Stimulated activated CD8-positive, alpha-beta memory T cell treated with anti-CD3 and anti-CD28 coated beads, Interleukin-2, amount 100 ng/mL, for 48 hours (primary cell): Measurements from ENCODE around the gene AMY1C.
"Not testable (repeated sequence)": the region's sequence is repeated elsewhere in the genome, so short reads cannot be mapped to it uniquely, and the experiment has no call there.

Experiments used
- DNase-seq, 2 donors: peaks; one replicate each; pipeline ENCODE4 v3.0.0-alpha.2; 2020; ENCODE audit warnings: low read depth in 2 of 2

The AMY1C gene

GRCh38 chr1:103749598-103749997, at the start of gene AMY1C:
Gene AMY1C (plus strand): TSS chr1:103749898. CDS start chr1:103750470, 572 bp downstream.
- not testable (repeated sequence) for DNase-seq

DNA sequence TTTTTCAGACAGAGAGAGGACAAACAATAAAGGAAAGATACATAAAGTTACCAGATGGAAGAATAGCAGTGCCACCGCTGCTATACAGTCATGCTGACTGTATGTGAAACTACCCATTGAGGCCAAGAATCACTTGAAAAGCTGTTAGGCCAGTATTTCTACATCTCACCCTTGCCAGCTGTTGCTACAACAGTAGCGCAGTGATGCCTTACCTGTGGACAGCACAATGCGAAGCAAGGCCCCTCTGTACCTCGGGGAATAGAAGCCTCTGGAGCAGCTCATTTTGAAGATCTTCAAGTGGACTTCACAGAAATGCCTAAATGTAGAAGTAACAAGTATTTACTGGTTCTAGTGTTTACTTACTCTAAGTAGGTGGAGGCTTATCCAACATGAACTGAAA, 49.0 kb upstream of the AMY1C start:
- DNase-seq, result not testable (repeated sequence)

DNA sequence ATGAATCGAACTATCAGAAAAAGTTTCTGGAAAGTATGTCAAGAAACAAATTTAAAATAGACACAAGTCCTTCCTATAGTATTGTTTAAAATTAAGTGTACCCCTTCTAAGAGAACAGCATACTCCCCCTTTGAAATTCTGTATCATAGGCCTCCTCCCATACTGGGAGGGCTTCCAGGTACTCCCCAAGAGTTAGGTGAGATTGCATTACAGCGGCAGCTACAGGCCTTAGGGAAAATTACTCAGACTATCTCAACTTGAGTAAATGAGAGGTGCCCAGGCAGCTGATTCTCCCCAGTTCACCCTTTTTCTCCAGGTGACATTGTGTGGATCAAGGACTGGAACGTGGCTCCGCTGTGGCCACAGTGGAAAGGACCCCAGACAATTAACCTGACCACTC, 48.4 kb upstream of the AMY1C start:
- not testable (repeated sequence) for DNase-seq

GRCh38 chr1:103707670-103708069, 42.0 kb upstream of the AMY1C start:
- not testable (repeated sequence) for DNase-seq

DNA sequence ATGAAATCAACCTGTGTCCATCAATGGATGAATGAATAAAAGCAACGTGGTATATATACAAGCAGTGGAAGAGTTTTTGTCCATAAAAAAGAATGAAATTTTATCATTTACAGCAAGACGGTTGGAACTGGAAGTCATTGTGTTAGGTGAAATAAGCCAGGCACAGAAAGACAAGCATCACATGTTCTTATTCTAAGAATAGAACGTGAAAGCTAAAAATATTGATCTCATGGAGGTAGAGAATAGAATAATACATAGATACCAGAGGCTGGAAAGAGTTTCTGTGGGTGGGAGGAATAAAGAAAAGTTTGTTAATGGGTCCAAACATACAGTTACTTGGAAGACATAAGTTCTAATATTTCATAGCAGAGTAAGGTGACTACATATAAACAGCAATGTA, 39.3 kb upstream of the AMY1C start:
- not testable (repeated sequence) for DNase-seq

GRCh38 chr1:103717404-103717803, 32.3 kb upstream of the AMY1C start:
- DNase-seq, result not testable (repeated sequence)

- DNase-seq, result not testable (repeated sequence)
Observed at GRCh38 chr1:103721473-103721872, 28.2 kb upstream of the AMY1C start.

GRCh38 chr1:103735334-103735733, 14.4 kb upstream of the AMY1C start:
- DNase-seq, result not testable (repeated sequence)

DNA sequence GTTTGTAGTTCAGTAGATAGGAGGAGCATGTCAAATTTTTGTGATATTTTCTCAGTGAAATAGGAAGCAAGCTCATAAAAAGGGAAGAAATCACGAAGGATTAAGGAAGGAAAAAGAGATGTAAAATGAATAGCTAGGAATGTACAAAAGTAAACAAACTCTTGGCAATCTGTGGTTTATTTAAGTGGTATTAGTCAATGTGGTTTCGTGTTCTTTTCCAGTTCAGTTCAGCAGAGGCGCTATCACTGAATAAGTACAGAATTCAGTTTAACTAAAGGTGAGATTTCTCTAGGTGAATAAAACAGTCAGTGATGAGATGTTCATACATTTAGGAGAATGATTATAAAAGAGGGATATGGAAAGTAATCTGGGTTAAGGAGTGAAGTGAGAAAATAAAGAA, 11.7 kb upstream of the AMY1C start:
- DNase-seq, result not testable (repeated sequence)

- not testable (repeated sequence) for DNase-seq
Observed at GRCh38 chr1:103744449-103744848, 5.2 kb upstream of the AMY1C start.

- not testable (repeated sequence) for DNase-seq
Observed at GRCh38 chr1:103745040-103745439, 4.7 kb upstream of the AMY1C start.

GRCh38 chr1:103748273-103748672, 1.4 kb upstream of the AMY1C start:
- DNase-seq, result not testable (repeated sequence)

DNA sequence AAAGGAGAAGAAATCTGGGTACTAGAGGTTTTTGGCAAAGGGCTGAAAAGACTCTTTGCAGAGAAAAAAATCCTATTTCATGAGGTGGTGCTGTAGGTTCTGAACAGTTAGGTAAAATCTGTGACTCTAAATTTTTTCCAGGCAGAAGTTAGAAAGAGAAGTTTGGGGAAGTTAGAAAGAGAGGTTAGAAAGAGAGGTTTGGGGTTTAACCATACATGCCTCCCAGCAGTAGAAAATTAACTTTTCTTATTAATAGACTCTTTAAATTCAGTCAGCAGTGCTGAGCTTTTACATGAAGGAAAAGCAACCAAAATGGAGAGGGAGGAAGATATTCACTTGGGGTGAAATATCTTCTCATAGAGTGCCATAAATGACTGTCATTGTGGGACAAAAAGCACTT, 12.2 kb downstream of the AMY1C start:
- no peak for DNase-seq

DNA sequence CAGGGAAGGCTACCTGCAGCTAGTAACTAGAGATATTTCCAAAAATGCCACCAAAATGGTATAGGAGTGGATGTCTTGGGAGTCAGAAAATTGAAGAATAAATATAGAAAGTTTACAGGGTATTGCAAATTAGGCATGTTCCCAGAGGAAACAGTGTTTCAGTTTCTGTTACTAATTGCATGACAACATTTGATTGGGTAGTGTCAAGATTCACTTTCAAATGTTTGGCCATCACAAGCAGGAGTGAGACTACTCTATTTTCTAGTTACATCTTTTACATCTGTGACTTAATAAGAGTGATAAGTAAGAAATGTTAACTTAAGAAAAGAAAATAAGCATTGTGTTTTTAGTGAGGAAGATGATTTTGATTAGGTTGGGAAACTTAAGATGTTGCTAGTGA, 30.2 kb downstream of the AMY1C start:
- no peak for DNase-seq

DNA sequence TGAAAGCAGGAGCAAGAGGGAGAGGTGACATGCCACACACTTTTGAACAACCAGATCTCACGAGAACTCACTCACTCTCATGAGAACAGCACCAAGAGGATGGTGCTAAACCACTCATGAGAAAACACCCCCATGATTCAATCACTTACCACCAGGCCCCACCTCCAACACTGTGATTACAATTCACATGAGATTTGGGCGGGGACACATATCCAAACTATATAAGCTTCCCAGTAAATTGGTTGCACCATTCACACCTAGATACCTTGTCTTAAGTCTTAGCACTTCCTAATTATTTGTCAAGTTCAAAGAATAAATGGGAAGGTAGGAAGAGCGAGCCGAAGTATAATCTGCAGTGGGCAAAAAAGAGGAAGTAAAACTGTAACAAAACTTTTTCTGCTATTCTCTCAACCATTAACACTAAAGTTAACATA, 34.3 kb downstream of the AMY1C start:
- DNase-seq, result no peak

DNA sequence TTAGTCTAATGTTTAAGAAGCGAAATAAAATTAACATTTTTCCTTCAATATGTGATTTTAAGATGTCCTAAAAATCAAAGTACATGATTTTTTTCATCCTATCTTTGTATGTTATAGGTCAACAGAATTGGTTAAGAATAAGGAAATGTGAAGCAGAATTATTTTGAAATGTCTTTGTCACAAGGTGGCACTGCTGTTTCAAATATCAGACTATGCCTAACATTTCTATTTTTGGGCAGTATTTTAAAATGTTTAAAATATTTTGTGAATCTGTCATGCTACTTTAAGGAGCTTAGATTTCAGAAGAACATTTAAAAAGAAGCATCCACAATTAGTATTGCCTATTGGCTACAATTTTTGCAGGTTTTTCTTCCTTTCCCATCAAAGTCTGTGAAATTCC, 38.7 kb downstream of the AMY1C start:
- DNase-seq, result no peak

DNA sequence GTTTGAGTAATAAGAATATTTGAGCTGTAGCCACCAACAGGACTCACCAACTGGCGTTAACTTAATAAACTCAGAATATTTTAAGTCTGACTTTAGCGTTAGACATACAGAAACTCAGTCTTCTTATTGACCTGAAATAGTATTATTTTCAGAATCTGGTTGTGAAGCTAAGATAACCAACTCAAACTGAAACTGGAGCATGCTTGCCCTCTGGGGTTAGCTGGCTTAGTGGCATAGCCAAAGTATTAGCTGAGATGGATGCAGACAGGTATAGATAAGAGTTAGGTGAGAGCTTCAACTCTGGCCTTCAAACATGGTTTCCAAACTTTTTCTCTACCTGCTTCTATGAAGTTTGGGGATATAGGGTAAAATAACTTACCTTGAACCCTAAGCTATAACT, 40.5 kb downstream of the AMY1C start:
- no peak for DNase-seq
